ENCODE data around the gene ZCCHC13. TPM values are rescaled to one million over a fixed set of nuclear protein-coding genes. Genes with fewer than 3 reads are reported as not detected.

Gene ZCCHC13
- total and polyA plus RNA-seq, 2 of the 8 experiments (the other 6 are each of a cell fraction or from before 2014, with no cell fraction given), result not detected

DNA sequence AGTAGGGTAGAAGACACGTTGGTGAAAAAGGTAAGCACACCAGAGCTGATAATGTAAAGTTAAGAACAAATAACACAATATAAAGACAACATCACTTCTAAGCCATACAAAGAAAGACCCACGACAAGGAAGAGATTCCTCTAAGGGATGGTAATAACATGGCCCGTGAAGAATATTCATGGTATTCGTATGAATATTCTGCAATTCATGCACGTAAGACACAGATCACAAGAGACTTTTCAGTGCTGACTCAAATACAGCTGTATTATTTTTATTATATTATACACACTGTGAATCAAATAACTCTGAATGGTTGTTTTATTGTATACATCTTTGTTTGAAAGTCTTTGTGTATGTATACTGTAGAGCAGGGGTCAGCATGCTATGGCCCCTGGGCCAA lies 29.5 kb upstream of the ZCCHC13 start (continued):
- TF ChIP-seq GTF2F1 (IDR thresholded peaks at IDR 0.05; ENCODE audit: borderline replicate concordance, low read depth, low read length) (no peak), SIX5 (IDR thresholded peaks at IDR 0.05; ENCODE audit: low read depth, low read length) (no peak), MAFK (IDR thresholded peaks at IDR 0.05; ENCODE audit: low read depth, low read length) (no peak), TEAD4 (IDR thresholded peaks at IDR 0.05; ENCODE audit: low read depth, low read length) (no peak)
